Cardiac muscle cell (in vitro differentiated cells and primary cell): ENCODE data around the gene GP9. TPM values are rescaled to one million over a fixed set of nuclear protein-coding genes. Genes with fewer than 3 reads are reported as not detected.
A peak's percentile ranks its signal among the peaks of the same experiment; 100 is the strongest.

ENCODE experiments used
- DNase-seq, 2 donors: peaks; one replicate each; pipeline versions ENCODE4 v3.0.0 to v3.0.0-alpha.2; 2010 to 2017; ENCODE audit warnings: low read depth in 1 of 2, low spot score in 1 of 2
- H3K27ac ChIP-seq: fragments of 200-600 bp; sonication (generic); 2 replicates; pipeline ENCODE4 v1.5.1; 2016
- H3K27me3 ChIP-seq: fragments of 200-600 bp; sonication (generic); 2 replicates; pipeline ENCODE4 v1.6.0; 2016; ENCODE audit warnings: control low read depth
- H3K36me3 ChIP-seq: fragments of 200-600 bp; sonication (generic); 2 replicates; pipeline ENCODE4 v1.5.1; 2016; ENCODE audit warnings: control low read depth
- H3K4me1 ChIP-seq: fragments of 200-600 bp; sonication (generic); 2 replicates; pipeline ENCODE4 v1.8.1; 2017; ENCODE audit warnings: low read depth, mild to moderate bottlenecking, mixed run types
- H3K4me3 ChIP-seq: fragments of 200-600 bp; sonication (generic); 2 replicates; pipeline ENCODE4 v1.5.1; 2016; ENCODE audit warnings: mild to moderate bottlenecking
- H3K9me3 ChIP-seq: fragments of 200-600 bp; sonication (generic); 2 replicates; pipeline ENCODE4 v1.5.1; 2017; ENCODE audit warnings: low read depth, mild to moderate bottlenecking, control low read depth
- polyA plus RNA-seq: library from polyadenylated mRNA; unstranded; fragments of >200 nt; fragmentation: Nextera tagmentation; extraction: Ambion mirVana; gene quantifications from 2 replicates; pipeline ENCODE4 v1.2.1, GENCODE V29; 2016
- total RNA-seq: library from RNA; depleted of rRNA; stranded (reverse); fragments of >200 nt; gene quantifications from 2 replicates; pipeline ENCODE4 v1.2.3, GENCODE V29; 2016
- TF ChIP-seq, protein P1 (sequence below): IDR thresholded peaks from 2 replicates; pipeline ENCODE4 v1.5.1; 2012; ENCODE audit warnings: low read depth, mild to moderate bottlenecking, low read length

The GP9 gene
- total and polyA plus RNA-seq, 2 experiments from 2014 or later: not detected

DNA sequence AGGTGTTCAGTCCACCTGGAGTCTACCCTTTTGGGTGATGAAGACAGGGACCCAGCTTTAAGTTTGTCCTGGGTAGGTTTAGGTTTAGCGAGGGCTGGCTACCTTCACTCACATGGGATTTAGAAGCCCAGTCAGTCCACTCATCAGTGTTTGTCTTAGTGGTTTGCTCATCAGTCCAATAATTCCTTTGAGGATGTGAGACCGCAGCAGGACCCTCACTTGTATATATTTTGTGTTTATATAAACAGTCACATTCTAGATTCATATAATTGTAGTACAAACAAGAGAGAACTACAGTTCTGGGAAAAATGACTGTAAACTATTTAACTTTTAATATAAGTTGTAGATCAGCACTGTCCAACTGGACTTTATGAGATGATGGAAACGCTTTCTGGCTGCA lies 41.3 kb upstream of the GP9 start:
- Histone ChIP-seq H3K27me3 (no peaks in the 10 kb centered on the region), H3K9me3 (no peaks in the 10 kb centered on the region), H3K36me3 (no peaks in the 10 kb centered on the region), H3K4me1 (peaks cover 8% of the 10 kb centered on the region), H3K4me3 (no peak overlapping the region), H3K27ac (no peak overlapping the region)
- DNase-seq: no peak
- TF ChIP-seq, protein P1, sequence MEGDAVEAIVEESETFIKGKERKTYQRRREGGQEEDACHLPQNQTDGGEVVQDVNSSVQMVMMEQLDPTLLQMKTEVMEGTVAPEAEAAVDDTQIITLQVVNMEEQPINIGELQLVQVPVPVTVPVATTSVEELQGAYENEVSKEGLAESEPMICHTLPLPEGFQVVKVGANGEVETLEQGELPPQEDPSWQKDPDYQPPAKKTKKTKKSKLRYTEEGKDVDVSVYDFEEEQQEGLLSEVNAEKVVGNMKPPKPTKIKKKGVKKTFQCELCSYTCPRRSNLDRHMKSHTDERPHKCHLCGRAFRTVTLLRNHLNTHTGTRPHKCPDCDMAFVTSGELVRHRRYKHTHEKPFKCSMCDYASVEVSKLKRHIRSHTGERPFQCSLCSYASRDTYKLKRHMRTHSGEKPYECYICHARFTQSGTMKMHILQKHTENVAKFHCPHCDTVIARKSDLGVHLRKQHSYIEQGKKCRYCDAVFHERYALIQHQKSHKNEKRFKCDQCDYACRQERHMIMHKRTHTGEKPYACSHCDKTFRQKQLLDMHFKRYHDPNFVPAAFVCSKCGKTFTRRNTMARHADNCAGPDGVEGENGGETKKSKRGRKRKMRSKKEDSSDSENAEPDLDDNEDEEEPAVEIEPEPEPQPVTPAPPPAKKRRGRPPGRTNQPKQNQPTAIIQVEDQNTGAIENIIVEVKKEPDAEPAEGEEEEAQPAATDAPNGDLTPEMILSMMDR: no peak

- Histone ChIP-seq H3K36me3 (no peaks in the 10 kb centered on the region), H3K9me3 (no peaks in the 10 kb centered on the region), H3K4me1 (peaks cover 8% of the 10 kb centered on the region), H3K27me3 (peaks cover 3% of the 10 kb centered on the region), H3K4me3 (no peak overlapping the region), H3K27ac (no peak overlapping the region)
- TF ChIP-seq, protein P1: no peak
- no peak for DNase-seq
Measured at GRCh38 chr3:129020691-129021090, 39.9 kb upstream of the GP9 start.

GRCh38 chr3:129021140-129021551 lies 39.4 kb upstream of the GP9 start:
- DNase-seq: no peak
- H3K27me3 ChIP-seq: peaks cover 3% of the 10 kb centered on the region
- no peaks in the 10 kb centered on the region for H3K9me3 ChIP-seq
- H3K4me3 ChIP-seq: no peak overlapping the region
- H3K36me3 ChIP-seq: no peaks in the 10 kb centered on the region
- TF ChIP-seq, protein P1: no peak
- peaks cover 8% of the 10 kb centered on the region for H3K4me1 ChIP-seq
- H3K27ac ChIP-seq: no peak overlapping the region

DNA sequence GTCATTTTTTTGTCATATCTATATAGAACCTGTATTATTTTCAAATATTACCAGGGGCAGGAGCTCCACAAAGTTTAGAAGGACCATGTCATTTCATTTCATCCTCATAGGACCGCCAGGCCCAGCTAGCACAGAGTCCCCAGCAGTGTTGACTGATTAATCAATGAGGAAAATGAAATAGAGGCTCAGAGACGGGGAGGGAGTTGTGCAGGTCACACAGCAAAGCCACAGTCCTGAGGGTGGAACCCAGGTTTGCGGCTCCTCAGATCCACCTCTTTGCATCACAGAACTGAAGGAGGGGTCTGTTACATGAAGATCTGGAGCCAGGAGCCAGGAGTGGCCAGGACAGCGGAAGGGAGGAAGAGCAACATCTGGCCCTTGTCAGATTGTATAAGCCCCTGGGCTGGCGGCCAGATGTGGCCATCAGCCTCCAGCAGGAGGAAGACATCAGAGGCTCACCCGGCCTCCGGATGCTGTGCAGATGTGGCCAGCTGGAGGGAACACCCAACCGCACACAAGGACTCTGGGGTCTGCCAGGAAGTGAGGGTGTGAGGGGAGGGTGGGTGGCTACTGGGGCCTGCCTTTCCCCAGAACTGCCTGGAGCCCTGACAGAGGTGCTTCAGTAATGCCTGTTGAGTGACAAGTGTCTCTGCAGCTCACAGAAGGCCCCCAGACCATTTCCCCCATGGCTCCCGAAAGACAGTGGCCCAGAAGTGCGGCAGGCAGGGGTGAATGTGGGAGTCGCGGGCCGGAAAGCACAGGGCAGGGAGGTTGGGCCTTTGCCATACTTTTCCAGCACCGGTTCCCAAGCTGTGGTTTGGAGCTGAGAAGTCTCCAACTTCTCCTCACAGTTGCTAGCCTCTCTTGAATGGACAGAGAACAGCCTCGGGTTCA lies 38.2 kb upstream of the GP9 start:
- H3K27me3 ChIP-seq: peaks cover 3% of the 10 kb centered on the region
- H3K9me3 ChIP-seq: no peaks in the 10 kb centered on the region
- no peak overlapping the region for H3K27ac ChIP-seq
- H3K4me3 ChIP-seq: no peak overlapping the region
- H3K4me1 ChIP-seq: peaks cover 6% of the 10 kb centered on the region
- TF ChIP-seq, protein P1: no peak
- DNase-seq: peak in 1 of 2 donors; percentile 90
- no peaks in the 10 kb centered on the region for H3K36me3 ChIP-seq

DNA sequence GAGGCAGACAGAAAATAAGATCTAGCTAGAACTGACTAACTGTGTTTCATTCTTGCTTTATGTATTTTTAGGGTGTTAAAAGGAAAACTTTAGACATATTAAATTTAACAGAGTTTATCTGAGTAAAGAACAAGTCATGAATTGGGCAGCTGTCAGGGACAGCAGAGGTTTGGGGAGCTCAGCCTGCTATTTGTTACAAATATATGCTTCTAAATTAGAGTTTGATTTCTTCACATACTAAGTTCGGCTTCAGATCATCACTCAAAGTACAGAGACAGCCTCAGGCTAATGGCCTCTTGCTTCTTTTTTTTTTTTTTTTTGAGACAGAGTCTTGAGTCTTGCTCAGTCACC lies 37.6 kb upstream of the GP9 start:
- H3K27ac ChIP-seq: no peak overlapping the region
- H3K9me3 ChIP-seq: no peaks in the 10 kb centered on the region
- no peak for DNase-seq
- peaks cover 3% of the 10 kb centered on the region for H3K27me3 ChIP-seq
- H3K4me1 ChIP-seq: no peaks in the 10 kb centered on the region
- no peak overlapping the region for H3K4me3 ChIP-seq
- TF ChIP-seq, protein P1: no peak
- no peaks in the 10 kb centered on the region for H3K36me3 ChIP-seq
